ENCODE results near the gene TRAPPC12. TPM values are rescaled to one million over a fixed set of nuclear protein-coding genes. Genes with fewer than 3 reads are reported as not detected.
A peak's percentile ranks its signal among the peaks of the same experiment; 100 is the strongest.

The TRAPPC12 gene
- total RNA-seq, 1 donor = 67.0 TPM

DNA sequence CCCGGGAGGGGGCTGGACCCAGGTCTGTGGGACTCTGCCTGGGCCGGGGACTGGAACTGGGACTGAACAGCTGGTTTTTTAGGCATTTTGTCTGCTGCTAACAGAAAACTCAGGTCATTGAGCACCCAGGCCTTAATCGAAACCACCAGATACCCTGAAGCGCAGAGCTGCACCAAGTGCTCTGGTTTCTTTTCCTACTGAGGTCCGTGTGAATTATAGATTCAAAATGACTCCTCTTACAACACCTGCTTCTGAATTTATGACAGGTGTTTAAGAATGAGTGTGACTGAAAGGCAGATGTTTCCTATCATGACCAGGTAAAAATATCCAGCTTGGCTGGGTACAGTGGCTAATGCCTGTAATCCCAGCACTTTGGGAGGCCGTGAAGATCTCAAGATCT, 47.8 kb downstream of the TRAPPC12 start:
- peak; percentile 58 for DNase-seq (ENCODE audit: insufficient read length, low spot score, missing footprints)
- Histone ChIP-seq H3K36me3 (ENCODE audit: insufficient read depth, low read length) (peaks cover 48% of the 10 kb centered on the region), H3K27ac (ENCODE audit: low read depth, low read length) (no peak overlapping the region), H3K79me2 (ENCODE audit: insufficient read depth, low read length) (peaks cover 8% of the 10 kb centered on the region), H3K9me3 (ENCODE audit: low read depth, low read length) (no peaks in the 10 kb centered on the region), H3K4me3 (ENCODE audit: insufficient read depth, low read length) (no peak overlapping the region), H3K27me3 (ENCODE audit: insufficient read depth, low read length) (no peaks in the 10 kb centered on the region), H4K20me1 (ENCODE audit: insufficient read depth, low read length) (peaks cover 16% of the 10 kb centered on the region), H3K4me1 (ENCODE audit: insufficient read depth, low read length) (no peaks in the 10 kb centered on the region), H3K4me2 (ENCODE audit: insufficient read depth, low read length) (no peak overlapping the region), H2AFZ (ENCODE audit: low read length) (no peak overlapping the region)
- TF ChIP-seq, protein P1, sequence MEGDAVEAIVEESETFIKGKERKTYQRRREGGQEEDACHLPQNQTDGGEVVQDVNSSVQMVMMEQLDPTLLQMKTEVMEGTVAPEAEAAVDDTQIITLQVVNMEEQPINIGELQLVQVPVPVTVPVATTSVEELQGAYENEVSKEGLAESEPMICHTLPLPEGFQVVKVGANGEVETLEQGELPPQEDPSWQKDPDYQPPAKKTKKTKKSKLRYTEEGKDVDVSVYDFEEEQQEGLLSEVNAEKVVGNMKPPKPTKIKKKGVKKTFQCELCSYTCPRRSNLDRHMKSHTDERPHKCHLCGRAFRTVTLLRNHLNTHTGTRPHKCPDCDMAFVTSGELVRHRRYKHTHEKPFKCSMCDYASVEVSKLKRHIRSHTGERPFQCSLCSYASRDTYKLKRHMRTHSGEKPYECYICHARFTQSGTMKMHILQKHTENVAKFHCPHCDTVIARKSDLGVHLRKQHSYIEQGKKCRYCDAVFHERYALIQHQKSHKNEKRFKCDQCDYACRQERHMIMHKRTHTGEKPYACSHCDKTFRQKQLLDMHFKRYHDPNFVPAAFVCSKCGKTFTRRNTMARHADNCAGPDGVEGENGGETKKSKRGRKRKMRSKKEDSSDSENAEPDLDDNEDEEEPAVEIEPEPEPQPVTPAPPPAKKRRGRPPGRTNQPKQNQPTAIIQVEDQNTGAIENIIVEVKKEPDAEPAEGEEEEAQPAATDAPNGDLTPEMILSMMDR (IDR thresholded peaks at IDR 0.05; ENCODE audit: extremely low read depth, low read depth, low read length) = no peak

DNA sequence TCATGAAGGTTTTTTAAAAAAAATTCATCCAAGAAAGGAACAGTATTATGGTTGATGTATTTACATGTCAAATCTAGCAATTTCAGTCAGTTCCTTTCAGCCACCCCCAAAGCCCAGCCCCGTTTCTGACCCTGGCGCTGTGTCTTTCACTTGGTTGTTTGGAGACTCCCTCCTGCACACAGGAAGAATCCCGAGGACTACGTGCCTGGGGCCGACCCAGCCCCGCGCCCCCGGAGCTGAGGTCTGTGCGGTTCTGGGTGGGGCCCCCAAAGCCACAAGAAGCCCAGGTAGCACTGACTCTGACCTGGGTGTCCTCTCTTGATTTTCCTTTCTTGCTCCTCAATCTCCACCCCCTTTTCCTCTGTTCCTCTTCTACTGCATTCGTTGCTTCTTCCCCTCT, 49.1 kb downstream of the TRAPPC12 start:
- TF ChIP-seq, protein P1 (IDR thresholded peaks at IDR 0.05; ENCODE audit: extremely low read depth, low read depth, low read length) = no peak
- Histone ChIP-seq H4K20me1 (ENCODE audit: insufficient read depth, low read length) (peaks cover 16% of the 10 kb centered on the region), H3K36me3 (ENCODE audit: insufficient read depth, low read length) (peaks cover 50% of the 10 kb centered on the region), H3K4me3 (ENCODE audit: insufficient read depth, low read length) (no peak overlapping the region), H3K27me3 (ENCODE audit: insufficient read depth, low read length) (no peaks in the 10 kb centered on the region), H3K9me3 (ENCODE audit: low read depth, low read length) (no peaks in the 10 kb centered on the region), H2AFZ (ENCODE audit: low read length) (no peak overlapping the region), H3K4me2 (ENCODE audit: insufficient read depth, low read length) (no peak overlapping the region), H3K27ac (ENCODE audit: low read depth, low read length) (peak overlapping the region; percentile 27), H3K79me2 (ENCODE audit: insufficient read depth, low read length) (peaks cover 8% of the 10 kb centered on the region), H3K4me1 (ENCODE audit: insufficient read depth, low read length) (no peaks in the 10 kb centered on the region)
- DNase-seq (ENCODE audit: insufficient read length, low spot score, missing footprints) = no peak

DNA sequence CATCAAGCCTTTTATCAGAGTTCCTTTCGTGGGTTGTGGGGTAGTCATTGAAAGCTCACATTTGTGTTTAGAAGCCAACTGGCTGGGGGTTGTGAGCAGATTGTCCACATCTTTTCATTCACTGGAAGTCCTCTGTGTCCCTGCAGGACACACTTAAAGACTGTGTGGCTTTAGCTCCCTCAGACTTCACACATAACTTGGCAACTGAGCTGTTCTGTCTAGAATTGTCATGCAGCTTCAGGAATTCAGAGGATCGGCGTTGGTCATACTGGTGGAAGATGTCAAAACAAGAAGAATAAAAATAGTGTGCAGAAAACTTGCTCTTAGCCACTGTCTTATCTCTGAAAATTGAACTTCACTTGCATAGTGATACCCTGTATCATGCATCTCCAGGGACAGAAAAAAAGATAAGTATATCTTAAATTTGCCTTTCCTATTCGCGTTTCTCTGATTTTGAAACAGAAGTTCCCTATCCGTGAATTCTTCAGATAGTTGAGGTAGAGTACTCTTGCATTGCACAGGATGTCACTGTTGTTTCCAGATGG, 49.6 kb downstream of the TRAPPC12 start:
- no peak overlapping the region for H3K4me2 ChIP-seq (ENCODE audit: insufficient read depth, low read length)
- H3K4me3 ChIP-seq (ENCODE audit: insufficient read depth, low read length) = no peak overlapping the region
- peaks cover 49% of the 10 kb centered on the region for H3K36me3 ChIP-seq (ENCODE audit: insufficient read depth, low read length)
- DNase-seq (ENCODE audit: insufficient read length, low spot score, missing footprints) = peak; percentile 79
- TF ChIP-seq, protein P1 (IDR thresholded peaks at IDR 0.05; ENCODE audit: extremely low read depth, low read depth, low read length) = no peak
- no peaks in the 10 kb centered on the region for H3K4me1 ChIP-seq (ENCODE audit: insufficient read depth, low read length)
- H3K9me3 ChIP-seq (ENCODE audit: low read depth, low read length) = no peaks in the 10 kb centered on the region
- no peaks in the 10 kb centered on the region for H3K27me3 ChIP-seq (ENCODE audit: insufficient read depth, low read length)
- H4K20me1 ChIP-seq (ENCODE audit: insufficient read depth, low read length) = peaks cover 15% of the 10 kb centered on the region
- no peak overlapping the region for H2AFZ ChIP-seq (ENCODE audit: low read length)
- H3K27ac ChIP-seq (ENCODE audit: low read depth, low read length) = peak overlapping the region; percentile 27
- H3K79me2 ChIP-seq (ENCODE audit: insufficient read depth, low read length) = peaks cover 8% of the 10 kb centered on the region

DNA sequence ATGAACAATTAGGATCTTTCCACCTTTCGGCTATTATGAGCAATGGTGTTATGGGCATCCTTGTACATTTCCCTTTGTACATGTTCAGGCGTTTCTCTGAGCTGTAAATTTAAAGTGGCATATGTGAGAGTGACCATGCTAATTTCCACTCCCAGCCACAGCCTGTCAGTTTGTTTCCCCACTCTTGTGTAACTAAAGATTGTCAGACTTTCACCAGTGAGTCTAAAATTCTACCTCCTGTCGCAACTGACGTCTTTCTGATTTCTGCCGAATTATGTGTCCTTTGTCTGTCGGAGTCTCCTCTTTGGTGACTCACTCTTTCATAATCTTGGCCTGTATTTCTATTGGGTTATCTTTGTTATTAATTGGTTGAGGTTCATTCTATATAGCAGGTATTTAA, 50.7 kb downstream of the TRAPPC12 start:
- Histone ChIP-seq H3K9me3 (ENCODE audit: low read depth, low read length) (no peaks in the 10 kb centered on the region), H2AFZ (ENCODE audit: low read length) (no peak overlapping the region), H3K4me3 (ENCODE audit: insufficient read depth, low read length) (no peak overlapping the region), H4K20me1 (ENCODE audit: insufficient read depth, low read length) (peaks cover 9% of the 10 kb centered on the region), H3K4me2 (ENCODE audit: insufficient read depth, low read length) (no peak overlapping the region), H3K4me1 (ENCODE audit: insufficient read depth, low read length) (no peaks in the 10 kb centered on the region), H3K79me2 (ENCODE audit: insufficient read depth, low read length) (peaks cover 6% of the 10 kb centered on the region), H3K27ac (ENCODE audit: low read depth, low read length) (no peak overlapping the region), H3K27me3 (ENCODE audit: insufficient read depth, low read length) (no peaks in the 10 kb centered on the region), H3K36me3 (ENCODE audit: insufficient read depth, low read length) (peaks cover 42% of the 10 kb centered on the region)
- TF ChIP-seq, protein P1 (IDR thresholded peaks at IDR 0.05; ENCODE audit: extremely low read depth, low read depth, low read length) = no peak
- peak; percentile 35 for DNase-seq (ENCODE audit: insufficient read length, low spot score, missing footprints)
